SW480 (cell line): ENCODE results near the gene RGS17.
"Not testable (repeated sequence)": the region's sequence is repeated elsewhere in the genome, so short reads cannot be mapped to it uniquely, and the experiment has no call there.

Experiments
- DNase-seq: peaks from one replicate; pipeline ENCODE4 v3.0.0-alpha.2; 2016; ENCODE audit warnings: low spot score

The RGS17 gene

GRCh38 chr6:153032255-153032882 lies 98.7 kb downstream of the RGS17 start:
- DNase-seq = peak; percentile 13

- no peak for DNase-seq
Measured at GRCh38 chr6:153031335-153031955, 99.6 kb downstream of the RGS17 start.

- no peak for DNase-seq
Measured at GRCh38 chr6:153028963-153029362, 102.1 kb downstream of the RGS17 start.

GRCh38 chr6:153028286-153028685 lies 102.8 kb downstream of the RGS17 start:
- no peak for DNase-seq

- no peak for DNase-seq
Measured at GRCh38 chr6:153027480-153027879, 103.6 kb downstream of the RGS17 start.

GRCh38 chr6:153024709-153025017 lies 106.4 kb downstream of the RGS17 start:
- DNase-seq = no peak

GRCh38 chr6:153023977-153024708 lies 106.9 kb downstream of the RGS17 start:
- peak; percentile 66 for DNase-seq

- no peak for DNase-seq
Measured at GRCh38 chr6:153018355-153018754, 112.7 kb downstream of the RGS17 start.

- DNase-seq = no peak
Measured at GRCh38 chr6:153016846-153017245, 114.2 kb downstream of the RGS17 start.

- peak; percentile 1 for DNase-seq
Measured at GRCh38 chr6:153015094-153015640, 115.9 kb downstream of the RGS17 start.

GRCh38 chr6:153013438-153013837 lies 117.6 kb downstream of the RGS17 start:
- no peak for DNase-seq

- no peak for DNase-seq
Measured at GRCh38 chr6:153012856-153013255, 118.2 kb downstream of the RGS17 start.

- DNase-seq = peak; percentile 43
Measured at GRCh38 chr6:153003366-153003690, 127.8 kb downstream of the RGS17 start.

- peak; percentile 91 for DNase-seq
Measured at GRCh38 chr6:153002613-153003365, 128.3 kb downstream of the RGS17 start, which contains the start of gene MTRF1L. TSS of gene MTRF1L (minus strand) at chr6:153002709. CDS start at chr6:153002685, 24 bp downstream.

- DNase-seq = no peak
Measured at GRCh38 chr6:153001767-153002612, 129.1 kb downstream of the RGS17 start.

- not testable (repeated sequence) for DNase-seq
Measured at GRCh38 chr6:153000790-153001189, 130.3 kb downstream of the RGS17 start.

- no peak for DNase-seq
Measured at GRCh38 chr6:153000243-153000642, 130.8 kb downstream of the RGS17 start.

- DNase-seq = not testable (repeated sequence)
Measured at GRCh38 chr6:152999538-152999937, 131.5 kb downstream of the RGS17 start.

GRCh38 chr6:152993847-152994246 lies 137.2 kb downstream of the RGS17 start:
- DNase-seq = no peak

- DNase-seq = no peak
Measured at GRCh38 chr6:152993431-152993830, 137.7 kb downstream of the RGS17 start.

- no peak for DNase-seq
Measured at GRCh38 chr6:152986978-152987377, 144.1 kb downstream of the RGS17 start.
